Ascending aorta (tissue), 2 donors: ENCODE measurements around the gene TOM1L2. TPM values are rescaled to one million over a fixed set of nuclear protein-coding genes. Genes with fewer than 3 reads are reported as not detected.

Source experiments
- DNase-seq, 2 donors: peaks; one replicate each; pipeline ENCODE4 v3.0.0-alpha.2; 2019; ENCODE audit warnings: low spot score in 2 of 2
- H3K27ac ChIP-seq, 2 donors: fragments of 200-600 bp; sonication (generic); one replicate each; pipeline ENCODE4 v1.5.1; 2016 to 2017; ENCODE audit warnings: mild to moderate bottlenecking in 1 of 2
- H3K27me3 ChIP-seq: fragments of 200-600 bp; sonication (generic); one replicate; pipeline ENCODE4 v1.5.1; 2017
- H3K36me3 ChIP-seq, 2 donors: fragments of 200-600 bp; sonication (generic); one replicate each; pipeline ENCODE4 v1.5.1; 2016
- H3K4me1 ChIP-seq, 2 donors: fragments of 200-600 bp; sonication (generic); one replicate each; pipeline ENCODE4 v1.5.1; 2016 to 2017; ENCODE audit warnings: mild to moderate bottlenecking in 1 of 2
- H3K4me3 ChIP-seq, 2 donors: fragments of 200-600 bp; sonication (generic); one replicate each; pipeline ENCODE4 v1.5.1; 2016 to 2017; ENCODE audit warnings: mild to moderate bottlenecking in 1 of 2
- H3K9me3 ChIP-seq, 2 donors: fragments of 200-600 bp; sonication (generic); one replicate each; pipeline ENCODE4 v1.5.1; 2016
- intact Hi-C: fragments of 100-400 bp; cut with DNase I; formaldehyde crosslinking; loops from one replicate; pipeline ENCODE4 v1.15.1; 2023
- total RNA-seq: library from RNA; depleted of rRNA; stranded (reverse); fragments of >200 nt; gene quantifications from one replicate; pipeline ENCODE4 v1.1.0, GENCODE V29; 2016
- TF ChIP-seq, protein P1 (sequence below), 3 experiments: fragments of 200-600 bp in 2 of 3; fragments of 450-650 bp in 1 of 3; sonication (generic) in 2 of 3; IDR thresholded peaks; one replicate each; pipeline ENCODE4 v1.5.1; 2016 to 2019; ENCODE audit warnings: antibody characterized with exemption in 3 of 3, mild to moderate bottlenecking in 1 of 3, moderate library complexity in 1 of 3

Gene TOM1L2
- total RNA-seq, 1 donor from 2014 or later: 39.0 TPM

DNA sequence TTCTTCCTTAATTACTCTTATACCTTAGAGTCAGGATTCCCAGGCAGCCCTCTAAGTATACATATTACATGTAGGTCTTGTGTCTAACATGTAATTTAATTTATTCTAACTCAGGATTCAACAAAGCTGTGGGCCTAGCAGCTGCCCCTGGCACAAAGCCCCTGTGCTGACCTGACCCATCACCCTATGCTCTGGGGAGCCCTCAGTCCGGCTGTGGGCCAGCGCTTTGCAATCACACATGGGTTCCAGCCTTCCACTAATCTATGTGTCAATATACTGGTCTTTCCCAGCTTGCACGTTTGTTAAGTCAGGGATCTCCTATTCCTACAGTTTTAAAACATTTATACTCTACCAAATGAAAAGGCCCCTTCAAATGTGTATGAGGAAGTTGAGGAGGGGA lies 72.7 kb downstream of the TOM1L2 start:
- Histone ChIP-seq H3K36me3 (peaks cover 19 to 36% of the 10 kb centered on the region in 2 donors), H3K9me3 (no peaks in the 10 kb centered on the region), H3K27me3 (no peaks in the 10 kb centered on the region), H3K4me1 (peaks cover 0 to 9% of the 10 kb centered on the region in 2 donors), H3K27ac (no peak overlapping the region), H3K4me3 (no peak overlapping the region)
- DNase-seq: no peak
- intact Hi-C loops: no loop called here
- TF ChIP-seq, protein P1, sequence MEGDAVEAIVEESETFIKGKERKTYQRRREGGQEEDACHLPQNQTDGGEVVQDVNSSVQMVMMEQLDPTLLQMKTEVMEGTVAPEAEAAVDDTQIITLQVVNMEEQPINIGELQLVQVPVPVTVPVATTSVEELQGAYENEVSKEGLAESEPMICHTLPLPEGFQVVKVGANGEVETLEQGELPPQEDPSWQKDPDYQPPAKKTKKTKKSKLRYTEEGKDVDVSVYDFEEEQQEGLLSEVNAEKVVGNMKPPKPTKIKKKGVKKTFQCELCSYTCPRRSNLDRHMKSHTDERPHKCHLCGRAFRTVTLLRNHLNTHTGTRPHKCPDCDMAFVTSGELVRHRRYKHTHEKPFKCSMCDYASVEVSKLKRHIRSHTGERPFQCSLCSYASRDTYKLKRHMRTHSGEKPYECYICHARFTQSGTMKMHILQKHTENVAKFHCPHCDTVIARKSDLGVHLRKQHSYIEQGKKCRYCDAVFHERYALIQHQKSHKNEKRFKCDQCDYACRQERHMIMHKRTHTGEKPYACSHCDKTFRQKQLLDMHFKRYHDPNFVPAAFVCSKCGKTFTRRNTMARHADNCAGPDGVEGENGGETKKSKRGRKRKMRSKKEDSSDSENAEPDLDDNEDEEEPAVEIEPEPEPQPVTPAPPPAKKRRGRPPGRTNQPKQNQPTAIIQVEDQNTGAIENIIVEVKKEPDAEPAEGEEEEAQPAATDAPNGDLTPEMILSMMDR (IDR thresholded peaks at IDR 0.05): no peak

DNA sequence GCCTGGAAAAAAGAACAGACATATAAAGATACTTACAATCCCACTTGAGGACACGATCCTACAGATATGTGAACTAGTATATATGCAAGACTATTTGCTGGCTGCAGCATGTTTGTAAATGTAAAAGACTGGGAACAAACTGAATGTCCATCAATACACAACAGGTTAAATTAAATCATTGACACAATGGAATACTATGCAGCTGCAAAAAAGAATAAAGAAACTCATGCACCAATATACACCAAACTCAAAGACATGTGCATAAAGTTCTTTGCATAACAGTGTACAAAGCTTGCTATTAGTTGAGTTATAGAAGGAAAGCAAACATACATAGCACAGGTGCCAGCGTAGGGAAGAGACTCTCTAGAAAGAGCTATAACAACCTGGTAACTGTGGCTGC lies 73.5 kb downstream of the TOM1L2 start:
- Histone ChIP-seq H3K36me3 (peaks cover 25 to 44% of the 10 kb centered on the region in 2 donors), H3K4me1 (peaks cover 0 to 9% of the 10 kb centered on the region in 2 donors), H3K4me3 (no peak overlapping the region), H3K27ac (no peak overlapping the region), H3K27me3 (no peaks in the 10 kb centered on the region), H3K9me3 (no peaks in the 10 kb centered on the region)
- TF ChIP-seq, protein P1 (IDR thresholded peaks at IDR 0.05): no peak
- intact Hi-C loops: no loop called here
- DNase-seq: no peak

DNA sequence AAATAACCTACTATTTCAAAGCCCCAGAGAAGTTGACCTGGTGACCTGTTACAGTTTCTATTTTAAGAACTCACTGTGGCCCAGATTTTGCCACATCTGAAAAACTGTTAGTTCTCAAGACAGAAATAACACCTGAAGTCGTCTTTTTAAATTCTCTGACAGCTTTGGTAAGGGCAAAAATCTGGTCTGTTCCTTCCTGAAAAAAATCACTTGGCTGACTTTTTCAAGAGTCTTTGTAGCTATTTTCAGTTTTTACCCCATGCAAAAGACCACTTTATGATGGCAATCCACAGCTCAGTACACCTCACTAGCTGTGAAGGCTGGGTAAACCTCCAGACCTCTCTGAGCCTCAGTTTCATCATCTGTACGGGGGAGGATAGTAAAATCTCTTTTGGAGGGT lies 74.8 kb downstream of the TOM1L2 start:
- intact Hi-C loops: no loop called here
- TF ChIP-seq, protein P1 (IDR thresholded peaks at IDR 0.05): no peak
- no peak for DNase-seq
- Histone ChIP-seq H3K4me1 (peaks cover 0 to 9% of the 10 kb centered on the region in 2 donors), H3K27ac (no peak overlapping the region), H3K4me3 (no peak overlapping the region), H3K36me3 (peaks cover 37 to 56% of the 10 kb centered on the region in 2 donors), H3K9me3 (no peaks in the 10 kb centered on the region), H3K27me3 (no peaks in the 10 kb centered on the region)

DNA sequence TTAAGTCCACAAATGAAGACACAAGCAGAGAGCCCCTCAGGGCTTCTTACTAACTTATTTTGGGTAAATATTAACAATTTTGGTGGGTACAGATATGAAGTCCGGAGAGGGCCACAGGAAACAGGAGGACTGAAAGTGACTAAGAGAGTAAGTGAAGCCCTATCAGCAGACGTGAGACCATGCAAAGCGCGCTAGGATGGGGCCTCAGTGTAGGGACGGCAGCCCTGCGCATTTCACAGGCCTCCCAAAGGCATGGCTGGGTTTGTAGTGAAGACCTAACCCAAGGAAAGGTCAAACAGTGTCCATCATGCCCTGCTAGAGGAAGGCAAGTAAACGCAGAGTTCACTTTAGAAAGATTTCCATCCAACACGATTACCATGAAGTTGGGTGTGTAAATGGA lies 75.5 kb downstream of the TOM1L2 start:
- Histone ChIP-seq H3K4me3 (no peak overlapping the region), H3K27ac (no peak overlapping the region), H3K27me3 (no peaks in the 10 kb centered on the region), H3K9me3 (no peaks in the 10 kb centered on the region), H3K4me1 (peaks cover 0 to 9% of the 10 kb centered on the region in 2 donors), H3K36me3 (peaks cover 42 to 56% of the 10 kb centered on the region in 2 donors)
- TF ChIP-seq, protein P1 (IDR thresholded peaks at IDR 0.05): no peak
- no peak for DNase-seq
- intact Hi-C loops: no loop called here

DNA sequence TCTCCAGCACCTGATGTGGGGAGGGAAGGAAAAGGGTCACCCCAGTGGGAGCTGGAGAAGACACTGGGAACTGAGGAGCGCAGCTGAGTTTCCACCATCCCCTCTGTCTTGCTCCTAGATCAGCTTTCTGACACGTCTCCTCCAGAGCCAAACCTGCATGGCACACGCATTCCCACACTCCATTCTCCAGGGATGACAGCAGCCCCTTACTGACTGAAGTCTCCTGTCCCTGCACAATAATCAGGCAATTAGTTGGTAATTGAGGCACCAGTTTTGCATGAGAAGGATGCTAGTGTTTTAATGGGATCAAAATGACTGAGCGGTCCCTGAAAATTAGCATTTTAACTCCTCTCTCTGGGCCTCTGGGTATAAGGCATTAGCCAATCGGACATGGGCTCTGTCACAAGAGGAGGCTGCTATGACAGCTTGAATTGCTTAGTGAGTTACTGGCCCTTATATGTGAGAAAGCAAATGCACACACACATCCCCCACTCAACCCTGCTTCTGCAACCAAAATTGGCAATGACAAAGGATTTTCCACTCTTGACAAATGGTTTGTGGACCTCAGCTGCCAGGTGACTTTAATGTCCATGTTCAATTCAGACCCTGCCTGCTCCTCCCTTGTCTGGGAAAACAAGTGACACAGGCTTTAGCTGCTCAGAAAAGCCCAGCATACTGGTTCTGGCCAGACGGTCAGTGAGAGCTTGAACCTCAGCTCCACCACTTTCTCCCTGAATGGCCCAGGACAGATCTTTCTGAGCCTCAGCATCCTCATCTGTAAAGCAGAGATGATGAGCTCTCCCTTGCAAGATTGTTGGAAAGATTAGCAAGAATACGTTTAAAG lies 78.2 kb downstream of the TOM1L2 start:
- Histone ChIP-seq H3K36me3 (peaks cover 42 to 63% of the 10 kb centered on the region in 2 donors), H3K4me3 (no peak overlapping the region), H3K27me3 (no peaks in the 10 kb centered on the region), H3K9me3 (no peaks in the 10 kb centered on the region), H3K4me1 (no peaks in the 10 kb centered on the region), H3K27ac (no peak overlapping the region)
- no peak for DNase-seq
- intact Hi-C loops: loop anchor here (5.0 kb wide), 1 partner anchor 143 kb away; the partner anchor contains the start of genes ATPAF2 and GID4
- TF ChIP-seq, protein P1 (IDR thresholded peaks at IDR 0.05): no peak
